Colonic mucosa (tissue), 4 donors: ENCODE measurements around the gene LRRN4. TPM values are rescaled to one million over a fixed set of nuclear protein-coding genes. Genes with fewer than 3 reads are reported as not detected.
"Not testable (repeated sequence)": the region's sequence is repeated elsewhere in the genome, so short reads cannot be mapped to it uniquely, and the experiment has no call there.

ENCODE experiments used
- DNase-seq: peaks from one replicate; pipeline ENCODE4 v3.0.0-alpha.2; 2020
- H3K27ac ChIP-seq: fragments of 200-600 bp; one replicate; pipeline ENCODE4 v1.8.0; 2021
- H3K27me3 ChIP-seq: fragments of 200-600 bp; one replicate; pipeline ENCODE4 v1.8.0; 2021
- H3K36me3 ChIP-seq: fragments of 200-600 bp; one replicate; pipeline ENCODE4 v1.8.0; 2021
- H3K4me1 ChIP-seq: fragments of 200-600 bp; one replicate; pipeline ENCODE4 v1.8.0; 2021; ENCODE audit warnings: mild to moderate bottlenecking
- H3K4me3 ChIP-seq: fragments of 200-600 bp; one replicate; pipeline ENCODE4 v1.8.0; 2021
- H3K9ac ChIP-seq, 2 donors: one replicate each; pipeline ENCODE4 v1.7.0; 2013; ENCODE audit warnings: control low read depth in 2 of 2, low read depth in 2 of 2, low read length in 2 of 2
- H3K9me3 ChIP-seq: fragments of 200-600 bp; one replicate; pipeline ENCODE4 v1.8.0; 2021
- intact Hi-C: fragments of 100-400 bp; cut with DNase I; formaldehyde crosslinking; loops from one replicate; pipeline ENCODE4 v1.14.1; 2022
- total RNA-seq, 2 donors: library from RNA; stranded (reverse); fragmentation: NEBNext Ultra II Directional in 1 of 2; extraction: Animal tissue kit (Norgen Biotek cat#: 25700) in 1 of 2; gene quantifications; one replicate each; pipeline ENCODE4 v1.2.1, GENCODE V29; 2021
- TF ChIP-seq, protein P1 (sequence below): fragments of 200-600 bp; IDR thresholded peaks from one replicate; pipeline ENCODE4 v1.8.0; 2022; ENCODE audit warnings: antibody characterized with exemption, mild to moderate bottlenecking
- donor health status: healthy.
- donor health status: DM: no; HTN: no; CAD: no.
- donor health status: DM: no; HTN: no; CAD: no.

The LRRN4 gene
- total RNA-seq, 2 donors from 2014 or later, result not detected

DNA sequence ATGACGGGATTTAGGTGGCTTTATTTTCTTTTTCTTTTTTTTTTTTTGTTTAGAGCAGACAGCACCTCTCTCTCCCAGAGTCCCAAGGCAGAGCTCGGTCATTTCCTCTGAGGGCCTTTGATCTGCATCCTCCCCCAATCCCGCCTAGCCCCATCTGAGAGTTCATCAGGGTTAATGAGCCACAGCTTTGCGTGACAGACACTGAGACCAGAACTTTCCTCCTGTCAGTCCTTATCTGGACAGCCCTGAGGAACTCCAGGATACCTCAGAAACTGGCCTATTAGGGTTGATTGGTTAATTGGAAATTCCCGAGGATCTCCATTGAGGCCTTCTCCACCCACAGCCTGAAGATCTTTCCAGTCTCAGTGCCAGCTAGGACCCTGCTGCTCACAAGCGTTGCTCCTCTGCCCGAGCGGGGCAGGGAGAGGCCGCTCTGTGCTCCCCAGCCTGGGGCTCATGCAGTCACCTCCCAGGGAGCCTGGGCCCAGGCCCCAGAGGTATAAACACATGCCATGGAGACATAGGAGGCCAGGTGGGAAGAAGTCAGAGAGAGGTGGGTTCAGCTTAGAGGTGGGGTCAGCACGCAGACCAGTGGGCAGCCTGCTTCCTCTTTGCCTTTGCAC is 1.4 kb upstream of the LRRN4 start:
- intact Hi-C loops, result no loop called here
- Histone ChIP-seq H3K27ac (no peak overlapping the region), H3K36me3 (no peaks in the 10 kb centered on the region), H3K4me1 (peaks cover 8% of the 10 kb centered on the region), H3K9ac (no peak overlapping the region), H3K9me3 (no peaks in the 10 kb centered on the region), H3K4me3 (no peak overlapping the region), H3K27me3 (peaks cover 18% of the 10 kb centered on the region)
- TF ChIP-seq, protein P1, sequence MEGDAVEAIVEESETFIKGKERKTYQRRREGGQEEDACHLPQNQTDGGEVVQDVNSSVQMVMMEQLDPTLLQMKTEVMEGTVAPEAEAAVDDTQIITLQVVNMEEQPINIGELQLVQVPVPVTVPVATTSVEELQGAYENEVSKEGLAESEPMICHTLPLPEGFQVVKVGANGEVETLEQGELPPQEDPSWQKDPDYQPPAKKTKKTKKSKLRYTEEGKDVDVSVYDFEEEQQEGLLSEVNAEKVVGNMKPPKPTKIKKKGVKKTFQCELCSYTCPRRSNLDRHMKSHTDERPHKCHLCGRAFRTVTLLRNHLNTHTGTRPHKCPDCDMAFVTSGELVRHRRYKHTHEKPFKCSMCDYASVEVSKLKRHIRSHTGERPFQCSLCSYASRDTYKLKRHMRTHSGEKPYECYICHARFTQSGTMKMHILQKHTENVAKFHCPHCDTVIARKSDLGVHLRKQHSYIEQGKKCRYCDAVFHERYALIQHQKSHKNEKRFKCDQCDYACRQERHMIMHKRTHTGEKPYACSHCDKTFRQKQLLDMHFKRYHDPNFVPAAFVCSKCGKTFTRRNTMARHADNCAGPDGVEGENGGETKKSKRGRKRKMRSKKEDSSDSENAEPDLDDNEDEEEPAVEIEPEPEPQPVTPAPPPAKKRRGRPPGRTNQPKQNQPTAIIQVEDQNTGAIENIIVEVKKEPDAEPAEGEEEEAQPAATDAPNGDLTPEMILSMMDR, result no peak
- DNase-seq, result no peak

DNA sequence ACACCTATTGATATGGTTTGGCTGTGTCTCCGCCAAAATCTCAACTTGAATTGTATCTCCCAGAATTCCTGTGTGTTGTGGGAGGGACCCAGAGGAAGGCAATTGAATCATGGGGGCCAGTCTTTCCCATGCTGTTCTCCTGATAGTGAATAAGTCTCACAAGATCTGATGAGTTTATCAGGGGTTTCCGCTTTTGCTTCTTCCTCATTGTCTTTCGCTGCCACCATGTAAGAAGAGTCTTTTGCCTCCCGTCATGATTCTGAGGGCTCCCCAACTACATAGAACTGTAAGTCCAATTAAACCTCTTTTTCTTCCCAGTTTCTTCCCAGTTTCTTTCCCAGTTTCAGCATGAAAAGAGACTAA is 810 bp upstream of the LRRN4 start:
- DNase-seq, H3K9me3 ChIP-seq, H3K27ac ChIP-seq, H3K9ac ChIP-seq, intact Hi-C loops, H3K36me3 ChIP-seq, H3K4me3 ChIP-seq, H3K4me1 ChIP-seq: not testable (repeated sequence)
- H3K27me3 ChIP-seq, result peaks cover 18% of the 10 kb centered on the region

DNA sequence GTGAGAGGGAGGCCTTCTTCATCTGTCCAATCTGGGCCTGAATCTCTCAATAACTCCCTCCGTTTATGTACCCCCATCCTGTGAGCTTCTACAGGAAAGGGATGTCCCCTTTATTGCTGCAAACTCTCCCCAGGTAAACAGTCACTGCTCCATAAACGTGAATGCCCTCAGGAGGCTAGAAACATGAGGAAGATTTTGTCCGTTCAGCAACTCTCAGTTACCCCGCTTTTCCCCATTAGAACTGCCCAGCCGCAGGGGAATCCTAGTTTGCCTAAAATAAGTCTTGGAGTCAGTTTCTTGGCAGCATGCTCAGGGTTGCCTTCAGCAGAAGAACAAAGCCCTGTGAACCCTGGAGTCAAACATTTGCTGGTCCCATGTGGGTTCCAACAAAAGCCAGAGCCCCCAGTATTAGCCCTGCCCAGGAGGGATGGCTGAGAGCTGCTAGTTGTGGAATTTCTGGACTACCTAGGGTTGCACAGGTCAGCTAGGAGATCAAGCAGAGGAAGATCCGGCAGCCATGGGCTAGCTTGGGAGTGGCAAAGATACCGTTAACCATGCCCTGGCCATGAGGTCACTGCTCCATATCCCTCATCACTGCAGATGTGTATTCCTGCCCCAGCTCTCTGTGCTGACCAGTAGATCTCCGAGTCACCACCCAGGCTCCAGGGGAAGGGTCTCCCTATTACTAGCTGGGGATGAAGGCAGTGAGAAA is 640 bp downstream of the LRRN4 start:
- no peak overlapping the region for H3K4me3 ChIP-seq
- H3K36me3 ChIP-seq, result no peaks in the 10 kb centered on the region
- TF ChIP-seq, protein P1, result no peak
- no peak overlapping the region for H3K9ac ChIP-seq
- H3K27me3 ChIP-seq, result peaks cover 18% of the 10 kb centered on the region
- no peak overlapping the region for H3K27ac ChIP-seq
- no peak for DNase-seq
- no peaks in the 10 kb centered on the region for H3K9me3 ChIP-seq
- H3K4me1 ChIP-seq, result peaks cover 8% of the 10 kb centered on the region
- intact Hi-C loops, result no loop called here

DNA sequence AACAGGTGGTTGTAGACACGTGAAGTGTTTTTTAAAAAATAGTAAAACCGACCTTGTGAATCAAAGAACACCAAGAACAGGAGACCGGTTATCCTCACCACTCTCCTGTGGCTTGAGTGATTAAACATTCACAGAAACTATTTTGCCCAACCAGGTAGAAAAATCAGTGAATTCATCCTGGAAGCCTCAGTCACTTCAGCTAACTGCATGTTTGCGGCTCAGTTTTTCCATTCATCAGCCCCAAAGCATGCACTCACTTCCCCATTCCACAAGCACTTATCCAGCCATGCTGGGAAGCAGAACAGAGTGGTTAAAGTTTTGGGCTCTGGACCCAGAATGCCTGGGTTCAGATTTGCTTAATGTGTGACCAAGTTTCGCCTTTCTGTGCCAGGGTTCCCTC is 2.4 kb downstream of the LRRN4 start:
- Histone ChIP-seq H3K9me3 (no peaks in the 10 kb centered on the region), H3K9ac (no peak overlapping the region), H3K27me3 (peaks cover 18% of the 10 kb centered on the region), H3K4me3 (no peak overlapping the region), H3K36me3 (no peaks in the 10 kb centered on the region), H3K27ac (no peak overlapping the region), H3K4me1 (peaks cover 8% of the 10 kb centered on the region)
- TF ChIP-seq, protein P1, result no peak
- intact Hi-C loops, result no loop called here
- DNase-seq, result no peak

DNA sequence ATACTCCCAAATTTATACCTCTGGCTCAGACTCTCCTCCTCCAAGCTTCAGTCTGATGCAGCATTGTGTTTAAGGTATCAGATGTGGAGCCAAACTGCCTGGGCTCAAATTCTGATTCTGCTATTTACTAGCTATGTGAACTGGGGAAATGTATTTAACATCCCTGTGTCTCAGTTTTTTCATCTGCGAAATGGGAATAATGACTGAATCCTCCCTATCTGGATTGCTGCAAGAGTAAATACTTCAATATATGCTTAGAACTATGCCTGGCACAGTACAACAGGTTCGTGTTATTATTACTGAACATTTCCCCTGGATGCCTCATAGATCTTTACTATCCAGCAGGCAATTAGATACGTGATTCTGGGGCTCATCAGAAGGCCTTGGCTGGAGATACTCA is 5.5 kb downstream of the LRRN4 start:
- H3K9ac ChIP-seq, result no peak overlapping the region
- H3K4me1 ChIP-seq, result peaks cover 8% of the 10 kb centered on the region
- intact Hi-C loops, result no loop called here
- no peaks in the 10 kb centered on the region for H3K9me3 ChIP-seq
- no peak overlapping the region for H3K27ac ChIP-seq
- peaks cover 18% of the 10 kb centered on the region for H3K27me3 ChIP-seq
- no peak overlapping the region for H3K4me3 ChIP-seq
- no peaks in the 10 kb centered on the region for H3K36me3 ChIP-seq
- no peak for DNase-seq
- TF ChIP-seq, protein P1, result no peak

DNA sequence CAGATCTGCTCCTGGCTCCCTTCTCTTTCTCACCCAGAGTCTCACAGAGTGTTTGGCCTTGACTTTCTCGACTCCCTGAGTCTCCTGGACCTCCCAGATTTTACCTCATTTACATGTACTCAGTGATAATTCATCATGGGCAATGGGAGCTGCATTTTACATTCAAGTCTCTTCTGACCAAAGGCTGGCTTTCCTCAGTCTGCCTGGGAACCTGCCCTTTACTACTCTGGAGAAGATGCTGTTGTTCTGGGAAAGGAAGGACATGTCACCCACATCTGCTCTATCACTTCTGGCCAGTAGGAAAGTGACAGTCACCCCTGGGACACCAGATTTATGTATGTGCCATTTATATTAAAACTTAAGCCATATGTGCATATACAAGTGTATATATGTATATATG is 7.4 kb downstream of the LRRN4 start:
- H3K4me1 ChIP-seq, result no peaks in the 10 kb centered on the region
- no peak overlapping the region for H3K9ac ChIP-seq
- intact Hi-C loops, result no loop called here
- DNase-seq, result no peak
- H3K9me3 ChIP-seq, result no peaks in the 10 kb centered on the region
- no peaks in the 10 kb centered on the region for H3K36me3 ChIP-seq
- TF ChIP-seq, protein P1, result no peak
- H3K27ac ChIP-seq, result no peak overlapping the region
- H3K4me3 ChIP-seq, result no peak overlapping the region
- H3K27me3 ChIP-seq, result peaks cover 3% of the 10 kb centered on the region
